Measurements from ENCODE around the gene KRTAP10-3. TPM values are rescaled to one million over a fixed set of nuclear protein-coding genes. Genes with fewer than 3 reads are reported as not detected.
"Not testable (repeated sequence)": the region's sequence is repeated elsewhere in the genome, so short reads cannot be mapped to it uniquely, and the experiment has no call there.

The KRTAP10-3 gene
- total and polyA plus RNA-seq, 9 of the 15 experiments (the other 6 are each of a cell fraction or from before 2014, with no cell fraction given) = not detected

DNA sequence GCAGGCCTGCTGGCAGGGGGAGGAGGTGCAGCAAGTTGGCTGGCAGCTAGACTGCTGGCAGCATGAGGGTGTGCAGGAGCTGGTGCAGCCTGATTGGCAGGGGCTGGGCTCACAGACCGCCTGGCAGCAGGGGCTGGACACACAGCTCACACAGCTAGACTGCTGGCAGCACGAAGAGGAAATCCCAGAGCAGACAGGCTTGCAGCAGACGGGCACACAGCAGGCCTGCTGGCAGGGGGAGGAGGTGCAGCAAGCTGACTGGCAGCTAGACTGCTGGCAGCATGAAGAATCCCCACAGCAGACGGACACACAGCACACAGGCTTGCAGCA lies 33.2 kb upstream of the KRTAP10-3 start:
- H3K79me2 ChIP-seq (ENCODE audit: control insufficient read depth, insufficient read depth, low read length); H3K27ac ChIP-seq (ENCODE audit: extremely low read depth, low read depth, low read length); DNase-seq (ENCODE audit: extremely low read depth in 1 of 4, low spot score in 3 of 4); H2AFZ ChIP-seq (ENCODE audit: low read depth, low read length); H4K20me1 ChIP-seq (replicated peaks; ENCODE audit: control insufficient read depth, insufficient read depth, low read length); ATAC-seq; H3K4me3 ChIP-seq; FAIRE-seq; H3K9ac ChIP-seq (ENCODE audit: insufficient read depth in 1 of 2, low read depth in 2 of 2, low read length in 2 of 2); BruUV-seq (replicated peaks); intact Hi-C loops (cut with micrococcal nuclease); H3K4me2 ChIP-seq (ENCODE audit: insufficient read depth, low read length); H3K36me3 ChIP-seq (ENCODE audit: control insufficient read depth, insufficient read depth, low read length); CTCF ChIA-PET (ENCODE audit: low intra/inter-chr PET ratio); H3K9me3 ChIP-seq (replicated peaks; ENCODE audit: control insufficient read depth, insufficient read depth, low read depth, low read length); H3K9me1 ChIP-seq (ENCODE audit: control insufficient read depth, insufficient read depth, low read length); in situ Hi-C loops (cut with MboI): not testable (repeated sequence)
- Histone ChIP-seq H3K4me1 (replicated peaks in 1 of 2; ENCODE audit: control insufficient read depth in 2 of 2, insufficient read depth in 2 of 2, low read length in 2 of 2) (peaks cover 24 to 37% of the 10 kb centered on the region in 2 experiments), H3K27me3 (ENCODE audit: control insufficient read depth in 2 of 2, insufficient read depth in 2 of 2, low read length in 2 of 2) (peaks cover 0 to 15% of the 10 kb centered on the region in 2 experiments; a peak in 1 of 5 replicates)
- no CpG with 5 or more reads among the region's 4 CpGs for WGBS (ENCODE audit: insufficient coverage, low coverage, missing lambda C conversion rate)
- POLR2A ChIA-PET = interaction anchor here (1.2 kb wide), 1 partner anchor 18 kb away, joined by 5 read pairs; the partner anchor contains the start of gene KRTAP10-4

DNA sequence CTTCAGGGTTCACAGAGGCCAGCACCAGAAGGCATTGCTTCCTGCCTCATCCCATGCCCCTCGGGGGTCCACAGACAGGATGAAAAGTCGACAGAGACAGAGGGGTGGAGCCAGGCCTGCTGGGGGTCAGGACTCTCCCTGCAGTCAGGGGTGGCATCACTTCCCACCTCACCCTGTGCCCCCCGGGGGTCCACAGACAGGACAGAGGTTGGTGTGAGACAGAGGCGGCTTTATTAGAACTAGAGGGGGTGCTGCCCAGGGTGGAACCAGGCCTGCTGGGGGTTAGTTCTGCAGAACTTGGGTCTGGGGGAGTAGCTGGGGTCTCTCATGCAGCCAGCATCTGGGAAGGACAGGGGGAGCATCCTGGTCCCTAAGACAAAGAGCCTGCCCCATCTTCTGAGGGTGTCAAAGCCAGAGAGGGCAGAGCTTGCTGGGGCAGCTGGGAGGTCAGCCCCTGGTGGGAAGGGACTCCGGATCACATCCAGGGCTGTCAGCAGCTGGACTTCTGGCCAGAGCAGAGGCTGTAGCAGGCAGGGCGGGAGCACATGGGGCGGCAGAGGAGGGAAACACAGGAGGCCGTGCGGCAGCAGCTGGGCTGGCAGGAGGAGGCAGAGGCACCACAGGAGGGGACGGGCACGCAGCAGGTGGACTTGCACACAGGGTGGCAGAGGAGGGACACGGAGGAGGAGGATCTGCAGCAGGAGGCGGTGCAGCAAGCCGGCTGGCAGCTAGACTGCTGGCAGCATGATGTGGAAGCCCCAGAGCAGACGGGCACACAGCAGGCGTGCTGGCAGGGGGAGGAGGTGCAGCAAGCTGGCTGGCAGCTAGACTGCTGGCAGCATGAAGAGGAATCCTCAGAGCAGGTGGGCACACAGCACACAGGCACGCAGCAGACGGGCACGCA lies 32.6 kb upstream of the KRTAP10-3 start:
- intact Hi-C loops (cut with micrococcal nuclease) = not testable (repeated sequence)

More for the DNA sequence above, 32.6 kb upstream of the KRTAP10-3 start:
- H3K36me3 ChIP-seq (ENCODE audit: control insufficient read depth, insufficient read depth, low read length); H3K79me2 ChIP-seq (ENCODE audit: control insufficient read depth, insufficient read depth, low read length); in situ Hi-C loops (cut with MboI); H3K27ac ChIP-seq (ENCODE audit: extremely low read depth, low read depth, low read length); DNase-seq (ENCODE audit: extremely low read depth in 1 of 4, low spot score in 3 of 4); H3K9me3 ChIP-seq (replicated peaks; ENCODE audit: control insufficient read depth, insufficient read depth, low read depth, low read length); H3K9ac ChIP-seq (ENCODE audit: insufficient read depth in 1 of 2, low read depth in 2 of 2, low read length in 2 of 2); H2AFZ ChIP-seq (ENCODE audit: low read depth, low read length); CTCF ChIA-PET (ENCODE audit: low intra/inter-chr PET ratio); ATAC-seq; FAIRE-seq; H4K20me1 ChIP-seq (replicated peaks; ENCODE audit: control insufficient read depth, insufficient read depth, low read length); H3K4me2 ChIP-seq (ENCODE audit: insufficient read depth, low read length); H3K9me1 ChIP-seq (ENCODE audit: control insufficient read depth, insufficient read depth, low read length); H3K4me3 ChIP-seq; BruUV-seq (replicated peaks): not testable (repeated sequence)
- 6% methylated on average over 13 of the region's 19 CpGs for WGBS (ENCODE audit: insufficient coverage, low coverage, missing lambda C conversion rate)
- POLR2A ChIA-PET = interaction anchor here (0.5 to 0.6 kb wide), 2 partner anchors 61 to 523 kb away, joined by 3 to 4 read pairs; no protein-coding TSS in a partner anchor
- Histone ChIP-seq H3K4me1 (replicated peaks in 1 of 2; ENCODE audit: control insufficient read depth in 2 of 2, insufficient read depth in 2 of 2, low read length in 2 of 2) (peaks cover 24 to 37% of the 10 kb centered on the region in 2 experiments), H3K27me3 (ENCODE audit: control insufficient read depth in 2 of 2, insufficient read depth in 2 of 2, low read length in 2 of 2) (peaks cover 0 to 11% of the 10 kb centered on the region in 2 experiments; a peak in 1 of 5 replicates)
